IMR-90 (cell line): Measurements from ENCODE around the gene NPM1. TPM values are rescaled to one million over a fixed set of nuclear protein-coding genes. Genes with fewer than 3 reads are reported as not detected.
A peak's percentile ranks its signal among the peaks of the same experiment; 100 is the strongest.

ENCODE experiments used
- ATAC-seq: fragments of 200-7000 bp; cut with Tn5 transposase; 2 replicates; pipeline ENCODE4 v1.9.1; 2020; ENCODE audit warnings: low read depth, mild to moderate bottlenecking, moderate library complexity
- BruUV-seq: library from RNA; stranded (reverse); fragments of 400-500 nt; replicated peaks from 2 replicates; lab custom pipeline; 2021; lab: Mats Ljungman, UMichigan
- CTCF ChIA-PET: fragments of 300-600 bp; formaldehyde crosslinking; extraction: SDS; loops from one replicate; lab custom pipeline; 2021; ENCODE audit warnings: antibody characterized with exemption; lab: Yijun Ruan, JAX
- POLR2A ChIA-PET: fragments of 300-600 bp; sonication (Branson Sonifier 250); formaldehyde crosslinking; loops from one replicate; lab custom pipeline; 2022; ENCODE audit warnings: antibody characterized with exemption; ENCODE audit not compliant: unreplicated experiment; lab: Charles Lee
- DNase-seq: peaks from one replicate; pipeline ENCODE4 v3.0.0; 2013
- H2AFZ ChIP-seq: replicated peaks from 2 replicates; pipeline ENCODE3; 2013; ENCODE audit warnings: low read length, mild to moderate bottlenecking; ENCODE audit not compliant: poor library complexity
- H2AK5ac ChIP-seq: 2 replicates; pipeline ENCODE4 v1.6.1; 2013; ENCODE audit warnings: low read depth, low read length, inconsistent platforms
- H2AK9ac ChIP-seq: replicated peaks from 2 replicates; pipeline ENCODE3; 2013; ENCODE audit warnings: mild to moderate bottlenecking, low read depth, low read length, moderate library complexity; ENCODE audit not compliant: poor library complexity
- H2BK120ac ChIP-seq: 2 replicates; pipeline ENCODE4 v1.6.1; 2013; ENCODE audit warnings: low read depth, low read length, inconsistent platforms
- H2BK15ac ChIP-seq: 3 replicates; pipeline ENCODE4 v1.6.1; 2013; ENCODE audit warnings: low read depth, low read length, inconsistent platforms
- H2BK20ac ChIP-seq: 2 replicates; pipeline ENCODE4 v1.6.1; 2013; ENCODE audit warnings: low read depth, mild to moderate bottlenecking, inconsistent platforms, low read length, moderate library complexity
- H2BK5ac ChIP-seq: 2 replicates; pipeline ENCODE4 v1.6.1; 2013; ENCODE audit warnings: mild to moderate bottlenecking, low read depth, low read length, inconsistent platforms; ENCODE audit not compliant: poor library complexity, severe bottlenecking
- H3K14ac ChIP-seq: replicated peaks from 2 replicates; pipeline ENCODE4 v1.6.1; 2013; ENCODE audit warnings: low read depth, low read length, inconsistent platforms
- H3K18ac ChIP-seq: 2 replicates; pipeline ENCODE4 v1.6.1; 2013; ENCODE audit warnings: low read depth, low read length, control low read depth
- H3K23ac ChIP-seq: 2 replicates; pipeline ENCODE4 v1.6.1; 2013; ENCODE audit warnings: low read depth, low read length, inconsistent platforms
- H3K27ac ChIP-seq: 2 replicates; pipeline ENCODE4 v1.5.1; 2013; ENCODE audit warnings: mild to moderate bottlenecking, control low read depth, low read length; ENCODE audit not compliant: insufficient read depth
- H3K27me3 ChIP-seq: 2 replicates; pipeline ENCODE4 v1.6.1; 2013; ENCODE audit warnings: low read length; ENCODE audit not compliant: control insufficient read depth, insufficient read depth
- H3K36me3 ChIP-seq: 2 replicates; pipeline ENCODE4 v1.6.1; 2013; ENCODE audit warnings: low read length, mixed read lengths; ENCODE audit not compliant: control insufficient read depth, insufficient read depth
- H3K4ac ChIP-seq: 2 replicates; pipeline ENCODE4 v1.6.1; 2013; ENCODE audit warnings: low read depth, low read length, inconsistent platforms
- H3K4me1 ChIP-seq: 2 replicates; pipeline ENCODE4 v1.6.1; 2013; ENCODE audit warnings: low read length, mixed read lengths; ENCODE audit not compliant: control insufficient read depth, insufficient read depth
- H3K4me2 ChIP-seq: 2 replicates; pipeline ENCODE4 v1.6.1; 2013; ENCODE audit warnings: low read depth, mild to moderate bottlenecking, control low read depth, low read length, moderate library complexity
- H3K4me3 ChIP-seq: 2 replicates; pipeline ENCODE4 v1.5.1; 2013; ENCODE audit warnings: low read depth, mild to moderate bottlenecking, control low read depth, low read length, moderate library complexity; ENCODE audit not compliant: insufficient read depth
- H3K56ac ChIP-seq: 2 replicates; pipeline ENCODE4 v1.6.1; 2013; ENCODE audit warnings: low read length, inconsistent platforms; ENCODE audit not compliant: insufficient read depth; ENCODE audit errors: extremely low read depth
- H3K79me1 ChIP-seq, 2 experiments: 2 replicates each; pipeline ENCODE4 v1.6.1; 2013; ENCODE audit warnings: low read length in 2 of 2, inconsistent platforms in 1 of 2, low read depth in 1 of 2
- H3K9ac ChIP-seq: 2 replicates; pipeline ENCODE4 v1.6.1; 2013; ENCODE audit warnings: low read depth, low read length, control low read depth
- H3K9me1 ChIP-seq: 2 replicates; pipeline ENCODE4 v1.6.1; 2013; ENCODE audit warnings: low read length, inconsistent platforms; ENCODE audit not compliant: insufficient read depth
- H3K9me3 ChIP-seq: 2 replicates; pipeline ENCODE4 v1.6.1; 2013; ENCODE audit warnings: low read length; ENCODE audit not compliant: control insufficient read depth, insufficient read depth
- H4K20me1 ChIP-seq: 2 replicates; pipeline ENCODE4 v1.6.1; 2013; ENCODE audit warnings: low read length, inconsistent platforms; ENCODE audit not compliant: insufficient read depth
- H4K5ac ChIP-seq: 2 replicates; pipeline ENCODE4 v1.6.1; 2013; ENCODE audit warnings: mild to moderate bottlenecking, low read depth, low read length, control low read depth
- H4K8ac ChIP-seq, 2 experiments: 2 replicates each; pipeline ENCODE4 v1.6.1; 2013; ENCODE audit warnings: low read depth in 2 of 2, low read length in 2 of 2, control low read depth in 1 of 2, inconsistent platforms in 1 of 2
- H4K91ac ChIP-seq: 2 replicates; pipeline ENCODE4 v1.6.1; 2013; ENCODE audit warnings: low read depth, low read length, inconsistent platforms; ENCODE audit not compliant: insufficient read depth
- MAZ ChIP-seq: IDR thresholded peaks from 2 replicates; pipeline ENCODE4 v1.6.1; 2012; ENCODE audit warnings: low read depth, mild to moderate bottlenecking, low read length, improper control_type of control experiment, moderate library complexity, borderline replicate concordance
- MXI1 ChIP-seq: IDR thresholded peaks from 2 replicates; pipeline ENCODE4 v1.6.1; 2012; ENCODE audit warnings: low read depth, mild to moderate bottlenecking, low read length, moderate library complexity, borderline replicate concordance
- POLR2A ChIP-seq: IDR thresholded peaks from 2 replicates; pipeline ENCODE4 v1.6.1; 2012; ENCODE audit warnings: mild to moderate bottlenecking, low read depth, low read length
- RAD21 ChIP-seq: IDR thresholded peaks from 2 replicates; pipeline ENCODE4 v1.6.1; 2012; ENCODE audit warnings: low read length, improper control_type of control experiment
- RFX5 ChIP-seq: IDR thresholded peaks from 2 replicates; pipeline ENCODE4 v1.8.0; 2012; ENCODE audit warnings: low read depth, mild to moderate bottlenecking, low read length, moderate library complexity
- WGBS, 2 experiments: methylation state at CpG; one replicate each; pipeline versions ENCODE4 v1.1.5 to v1.1.7; 2013; ENCODE audit warnings: missing lambda C conversion rate in 2 of 2; ENCODE audit not compliant: insufficient read length in 1 of 2; ENCODE audit errors: extremely low coverage in 2 of 2; 5-methylcytosine and 5-hydroxymethylcytosine counted together
- dilution Hi-C: fragments of 300-500 bp; cut with HindIII; formaldehyde crosslinking; loops from one replicate; pipeline ENCODE4 v1.14.3; 2018; ENCODE audit warnings: low sequenced_read_pairs; ENCODE audit not compliant: unreplicated experiment
- in situ Hi-C: fragments of 300-500 bp; cut with MboI; formaldehyde crosslinking; loops from 3 replicates; pipeline ENCODE4 v1.14.3; 2019; ENCODE audit warnings: low sequenced_read_pairs, inconsistent platforms, mixed read lengths
- intact Hi-C: fragments of 100-400 bp; cut with micrococcal nuclease; formaldehyde crosslinking; loops from 2 replicates; pipeline ENCODE4 v1.10.0; 2022
- polyA plus RNA-seq, 3 experiments: library from polyadenylated mRNA; depleted of rRNA; stranded (reverse); fragments of >200 nt; gene quantifications; 2 replicates each; pipeline ENCODE4 v1.2.3, GENCODE V29; 2012; ENCODE audit warnings: low replicate concordance in 1 of 3
- total RNA-seq: library from RNA; depleted of rRNA; stranded (reverse); fragments of >200 nt; gene quantifications from 2 replicates; pipeline ENCODE4 v1.2.3, GENCODE V29; 2012

The NPM1 gene
- total and polyA plus RNA-seq, 2 of the 4 experiments (the other 2 are of a cell fraction), result 856 to 929 TPM

GRCh38 chr5:171415115-171415730 lies 27.6 kb downstream of the NPM1 start:
- 70% methylated on average over 2 of the region's 9 CpGs; no CpG with 5 or more reads in 1 of the 2 experiments for WGBS, 2 experiments
- H3K4me2 ChIP-seq, result no peak overlapping the region
- H3K23ac ChIP-seq, result no peak overlapping the region
- H3K36me3 ChIP-seq, result peaks cover 24% of the 10 kb centered on the region
- peaks cover 68% of the 10 kb centered on the region for H4K20me1 ChIP-seq
- H2AFZ ChIP-seq, result no peak overlapping the region
- H3K9me3 ChIP-seq, result no peaks in the 10 kb centered on the region
- ATAC-seq, result no peak
- dilution Hi-C loops (no loop called here), intact Hi-C loops (loop anchor here (5.0 to 10.0 kb wide), 2 partner anchors 180 to 772 kb away; partner anchors contain the start of gene STK10), in situ Hi-C loops (loop anchor here (5.0 to 25.0 kb wide), 4 partner anchors 492 to 872 kb away; partner anchors contain the start of genes EFCAB9, STK10 and UBTD2)
- H2BK5ac ChIP-seq, result no peak overlapping the region
- peak; percentile 63 for DNase-seq
- peaks cover 2% of the 10 kb centered on the region; the same call in 1 of the 2 replicates for H3K4me1 ChIP-seq
- BruUV-seq, result no TSS peak
- H3K14ac ChIP-seq, result no peak overlapping the region
- H3K27me3 ChIP-seq, result no peaks in the 10 kb centered on the region
- H3K18ac ChIP-seq, result no peak overlapping the region
- no peak overlapping the region for H2AK5ac ChIP-seq
- no peak overlapping the region for H3K4ac ChIP-seq
- ChIA-PET CTCF (interaction anchor here (0.9 kb wide), 1 partner anchor 15 kb away, joined by 3 read pairs; no protein-coding TSS in a partner anchor), POLR2A (no interaction called here)
- H3K56ac ChIP-seq, result no peak overlapping the region
- no peak overlapping the region for H2BK15ac ChIP-seq
- H4K5ac ChIP-seq, result no peak overlapping the region
- no peak overlapping the region for H3K27ac ChIP-seq
- TF ChIP-seq POLR2A (no peak), RFX5 (no peak), MXI1 (no peak), RAD21 (no peak), MAZ (no peak)
- no peak overlapping the region for H2BK20ac ChIP-seq
- H3K9me1 ChIP-seq, result no peaks in the 10 kb centered on the region; the same call in 1 of the 2 replicates
- H4K91ac ChIP-seq, result no peak overlapping the region
- H3K4me3 ChIP-seq, result no peak overlapping the region
- H3K79me1 ChIP-seq, result peaks cover 11 to 36% of the 10 kb centered on the region in 2 experiments; a peak in 3 of 4 replicates
- no peak overlapping the region for H4K8ac ChIP-seq
- H2BK120ac ChIP-seq, result no peak overlapping the region
- H3K9ac ChIP-seq, result no peak overlapping the region
- H2AK9ac ChIP-seq, result no peak overlapping the region
